HEK293T (cell line): ENCODE data around the gene GLRB.

Experiments
- CTCF ChIA-PET: fragments of 350-600 bp; formaldehyde crosslinking; extraction: SDS; loops from one replicate; lab custom pipeline; 2021; ENCODE audit warnings: antibody characterized with exemption, inconsistent platforms; lab: Yijun Ruan, JAX
- POLR2A ChIA-PET: fragments of 350-600 bp; formaldehyde crosslinking; extraction: SDS; loops from one replicate; lab custom pipeline; 2020; ENCODE audit warnings: antibody characterized with exemption, inconsistent platforms; lab: Yijun Ruan, JAX
- DNase-seq: peaks from one replicate; pipeline ENCODE4 v3.0.0; 2012; ENCODE audit warnings: mixed read lengths; ENCODE audit errors: extremely low spot score
- ARNT ChIP-seq: fragments of 450-650 bp; IDR thresholded peaks from 2 replicates; pipeline ENCODE4 v1.6.1; 2017; ENCODE audit warnings: mild to moderate bottlenecking
- BHLHE40 ChIP-seq: fragments of 450-650 bp; IDR thresholded peaks from 2 replicates; pipeline ENCODE4 v1.6.1; 2016; ENCODE audit warnings: mild to moderate bottlenecking, moderate library complexity, borderline replicate concordance
- CTBP1 ChIP-seq: fragments of 450-650 bp; IDR thresholded peaks from 2 replicates; pipeline ENCODE4 v1.6.1; 2016; ENCODE audit warnings: borderline replicate concordance
- ELF4 ChIP-seq: fragments of 450-650 bp; IDR thresholded peaks from 2 replicates; pipeline ENCODE4 v1.6.1; 2017; ENCODE audit warnings: antibody characterized with exemption
- FOXA1 ChIP-seq: fragments of 450-650 bp; IDR thresholded peaks from 2 replicates; pipeline ENCODE4 v1.6.1; 2016; ENCODE audit warnings: mild to moderate bottlenecking
- FOXK2 ChIP-seq: fragments of 450-650 bp; IDR thresholded peaks from 2 replicates; pipeline ENCODE4 v1.6.1; 2016; ENCODE audit warnings: mild to moderate bottlenecking
- FOXM1 ChIP-seq: fragments of 450-650 bp; IDR thresholded peaks from 2 replicates; pipeline ENCODE4 v1.6.1; 2017; ENCODE audit warnings: mild to moderate bottlenecking, borderline replicate concordance
- HDGF ChIP-seq: fragments of 450-650 bp; IDR thresholded peaks from 2 replicates; pipeline ENCODE4 v1.6.1; 2017; ENCODE audit warnings: antibody characterized with exemption, borderline replicate concordance
- L3MBTL2 ChIP-seq: fragments of 450-650 bp; conservative IDR thresholded peaks from 2 replicates; pipeline ENCODE4 v1.6.1; 2016; ENCODE audit warnings: mild to moderate bottlenecking
- LEF1 ChIP-seq: fragments of 450-650 bp; IDR thresholded peaks from 2 replicates; pipeline ENCODE4 v1.6.1; 2017; ENCODE audit warnings: mild to moderate bottlenecking, borderline replicate concordance
- NFRKB ChIP-seq: fragments of 450-650 bp; IDR thresholded peaks from 2 replicates; pipeline ENCODE4 v1.6.1; 2016; ENCODE audit warnings: mild to moderate bottlenecking, moderate library complexity
- SP1 ChIP-seq: fragments of 450-650 bp; IDR thresholded peaks from 2 replicates; pipeline ENCODE4 v1.6.1; 2017
- SUZ12 ChIP-seq: fragments of 450-650 bp; IDR thresholded peaks from 2 replicates; pipeline ENCODE4 v1.6.1; 2016; ENCODE audit warnings: mild to moderate bottlenecking
- TARDBP ChIP-seq: fragments of 450-650 bp; IDR thresholded peaks from 2 replicates; pipeline ENCODE4 v1.6.1; 2016
- ZNF384 ChIP-seq: fragments of 450-650 bp; IDR thresholded peaks from 2 replicates; pipeline ENCODE4 v1.6.1; 2016
- TF ChIP-seq, protein P1 (sequence below): fragments of 450-650 bp; IDR thresholded peaks from 2 replicates; pipeline ENCODE4 v1.6.1; 2016

The GLRB gene

DNA sequence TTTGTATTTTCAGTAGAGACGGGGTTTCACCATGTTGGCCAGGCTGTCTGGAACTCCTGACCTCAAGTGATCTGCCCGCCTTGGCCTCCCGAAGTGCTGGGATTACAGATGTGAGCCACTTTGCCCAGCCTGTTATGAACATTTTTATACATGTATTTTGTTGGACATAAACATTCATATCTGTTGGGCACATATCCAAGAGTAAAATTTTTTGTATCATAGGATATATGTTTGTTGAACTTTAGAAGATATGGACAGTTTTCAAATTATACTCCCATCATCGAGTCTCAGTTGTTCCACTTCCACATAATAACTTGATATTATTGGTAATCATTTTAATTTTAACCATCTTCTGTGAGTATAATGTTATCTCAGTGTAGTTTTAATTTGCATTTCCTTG, 23.6 kb downstream of the GLRB start:
- ChIA-PET CTCF (no interaction called here), POLR2A (no interaction called here)
- no peak for TF ChIP-seq ELF4
- TF ChIP-seq HDGF: no peak
- no peak for DNase-seq

DNA sequence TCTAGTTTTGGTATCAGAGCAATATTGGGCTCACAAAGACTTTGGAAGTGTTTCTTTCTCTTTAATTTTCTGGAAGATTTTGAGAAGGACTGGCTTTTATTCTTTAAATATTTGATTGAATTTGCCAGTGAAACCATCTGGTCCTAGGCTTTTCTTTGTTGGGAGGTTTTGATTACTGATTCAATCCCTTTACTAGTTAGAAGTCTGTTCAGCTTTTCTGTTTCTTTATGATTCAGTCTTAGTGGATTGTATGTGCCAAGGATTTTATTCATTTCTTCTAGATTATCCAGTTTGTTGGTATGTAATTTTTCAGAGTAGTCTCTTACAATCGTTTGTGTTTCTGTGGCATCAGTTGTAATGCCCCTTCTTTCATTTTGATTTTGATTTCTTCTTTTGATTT, 28.6 kb downstream of the GLRB start:
- no peak for DNase-seq
- no peak for TF ChIP-seq FOXM1
- TF ChIP-seq ARNT: no peak
- TF ChIP-seq LEF1: no peak
- no peak for TF ChIP-seq FOXK2
- no peak for TF ChIP-seq ZNF384
- TF ChIP-seq SP1: no peak
- no peak for TF ChIP-seq L3MBTL2
- TF ChIP-seq HDGF: no peak
- TF ChIP-seq FOXA1: no peak
- TF ChIP-seq SUZ12: no peak
- TF ChIP-seq, protein P1, sequence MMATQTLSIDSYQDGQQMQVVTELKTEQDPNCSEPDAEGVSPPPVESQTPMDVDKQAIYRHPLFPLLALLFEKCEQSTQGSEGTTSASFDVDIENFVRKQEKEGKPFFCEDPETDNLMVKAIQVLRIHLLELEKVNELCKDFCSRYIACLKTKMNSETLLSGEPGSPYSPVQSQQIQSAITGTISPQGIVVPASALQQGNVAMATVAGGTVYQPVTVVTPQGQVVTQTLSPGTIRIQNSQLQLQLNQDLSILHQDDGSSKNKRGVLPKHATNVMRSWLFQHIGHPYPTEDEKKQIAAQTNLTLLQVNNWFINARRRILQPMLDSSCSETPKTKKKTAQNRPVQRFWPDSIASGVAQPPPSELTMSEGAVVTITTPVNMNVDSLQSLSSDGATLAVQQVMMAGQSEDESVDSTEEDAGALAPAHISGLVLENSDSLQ: no peak
- no peak for TF ChIP-seq TARDBP
- TF ChIP-seq CTBP1: no peak
- no peak for TF ChIP-seq BHLHE40
- TF ChIP-seq NFRKB: no peak
- ChIA-PET POLR2A (no interaction called here), CTCF (interaction anchor here (0.7 kb wide), 1 partner anchor 29 kb away, joined by 3 read pairs; the partner anchor contains the start of gene GLRB)

GRCh38 chr4:157114671-157115070, 38.7 kb downstream of the GLRB start:
- DNase-seq: no peak
- POLR2A ChIA-PET: no interaction called here
- TF ChIP-seq L3MBTL2 (no peak), CTBP1 (no peak), FOXM1 (no peak), BHLHE40 (no peak), FOXA1 (no peak), ARNT (no peak), SP1 (no peak), FOXK2 (no peak), ELF4 (no peak), SUZ12 (no peak)
- CTCF ChIA-PET: no interaction called here

- CTCF ChIA-PET: interaction anchor here (0.7 kb wide), 1 partner anchor 54 kb away, joined by 3 read pairs; no protein-coding TSS in a partner anchor
- DNase-seq: no peak
- no peak for TF ChIP-seq FOXA1
- no peak for TF ChIP-seq LEF1
- TF ChIP-seq ELF4: no peak
- TF ChIP-seq FOXK2: no peak
- TF ChIP-seq L3MBTL2: no peak
- TF ChIP-seq, protein P1: no peak
- TF ChIP-seq SUZ12: no peak
- TF ChIP-seq HDGF: no peak
- TF ChIP-seq ARNT: no peak
- no peak for TF ChIP-seq TARDBP
- no peak for TF ChIP-seq NFRKB
- no peak for TF ChIP-seq CTBP1
- no peak for TF ChIP-seq BHLHE40
- TF ChIP-seq FOXM1: no peak
- TF ChIP-seq ZNF384: no peak
- TF ChIP-seq SP1: no peak
- POLR2A ChIA-PET: no interaction called here
These were observed 39.8 kb downstream of the GLRB start for GRCh38 chr4:157115613-157116335.

GRCh38 chr4:157121401-157121800, 45.5 kb downstream of the GLRB start:
- CTCF ChIA-PET: no interaction called here
- TF ChIP-seq ZNF384 (no peak), FOXK2 (no peak), SUZ12 (no peak), NFRKB (no peak), FOXM1 (no peak), TARDBP (no peak), ARNT (no peak), ELF4 (no peak), BHLHE40 (no peak), HDGF (no peak), FOXA1 (no peak), L3MBTL2 (no peak), LEF1 (no peak), CTBP1 (no peak)
- TF ChIP-seq, protein P1: no peak
- DNase-seq: no peak
- POLR2A ChIA-PET: no interaction called here

DNA sequence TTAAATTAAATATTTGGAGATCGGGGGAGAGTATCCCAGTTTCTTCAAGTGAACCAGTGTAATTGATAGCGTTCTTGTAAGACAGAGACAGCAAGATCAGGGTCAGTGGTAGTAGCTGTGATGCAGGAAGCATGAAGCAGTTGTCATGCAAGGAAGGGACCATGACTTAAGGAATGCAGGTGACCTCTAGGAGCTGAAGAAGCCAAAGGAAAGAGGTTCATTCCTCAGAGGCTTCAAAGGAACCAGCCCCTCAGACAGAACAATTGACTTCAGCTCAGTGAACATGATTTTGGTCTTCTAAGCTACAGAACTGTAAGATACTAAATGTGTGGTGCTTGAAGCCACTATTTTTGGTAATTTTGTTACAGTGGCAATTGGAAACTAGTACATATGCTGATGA, 51.6 kb downstream of the GLRB start:
- ChIA-PET POLR2A (no interaction called here), CTCF (no interaction called here)
- TF ChIP-seq HDGF: no peak
- no peak for DNase-seq

DNA sequence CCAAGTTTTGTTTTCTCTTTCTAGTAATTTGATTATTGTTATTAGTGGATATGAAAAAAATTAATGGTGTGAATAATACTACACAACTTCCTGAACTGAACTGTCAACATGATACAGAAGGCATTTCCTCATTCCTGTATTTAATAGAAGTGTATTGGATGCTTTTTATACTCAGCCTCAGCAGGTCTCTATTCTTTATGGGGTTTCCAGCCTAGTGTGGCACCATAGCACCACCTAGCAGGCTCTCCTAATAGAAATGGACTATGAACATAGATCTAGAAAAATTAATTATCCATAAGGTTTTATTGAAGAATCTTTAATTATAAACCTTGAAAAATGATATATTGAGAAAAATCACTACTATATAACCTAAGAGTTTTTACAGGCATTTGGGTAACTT, 52.4 kb downstream of the GLRB start:
- DNase-seq: no peak
- ChIA-PET POLR2A (no interaction called here), CTCF (no interaction called here)
- TF ChIP-seq, protein P1: no peak
- TF ChIP-seq SUZ12: no peak
- TF ChIP-seq HDGF: no peak
- TF ChIP-seq L3MBTL2: no peak
- no peak for TF ChIP-seq LEF1
- no peak for TF ChIP-seq FOXM1
- no peak for TF ChIP-seq TARDBP
- TF ChIP-seq ELF4: no peak
- no peak for TF ChIP-seq ZNF384
- no peak for TF ChIP-seq CTBP1
- no peak for TF ChIP-seq FOXK2
